HepG2 (cell line): ENCODE measurements around the gene DYNC2H1. TPM values are rescaled to one million over a fixed set of nuclear protein-coding genes. Genes with fewer than 3 reads are reported as not detected.

Experiments
- ATF1 ChIP-seq: IDR thresholded peaks from 2 replicates; pipeline ENCODE4 v1.6.1; 2016; ENCODE audit warnings: mild to moderate bottlenecking, control low read depth
- ATRX ChIP-seq: sonication (generic); formaldehyde crosslinking; IDR thresholded peaks from 2 replicates; pipeline ENCODE4 v1.4.0; 2020; ENCODE audit warnings: missing genetic modification reagents, borderline replicate concordance
- CBX5 ChIP-seq: sonication (generic); formaldehyde crosslinking; IDR thresholded peaks from 2 replicates; pipeline ENCODE4 v1.4.0; 2020; ENCODE audit warnings: missing genetic modification reagents, borderline replicate concordance
- CEBPB ChIP-seq: IDR thresholded peaks from 2 replicates; pipeline ENCODE4 v1.6.1; 2011; ENCODE audit warnings: low read depth, low read length, improper control_type of control experiment, borderline replicate concordance
- CEBPG ChIP-seq: IDR thresholded peaks from 2 replicates; pipeline ENCODE4 v1.6.1; 2016
- ETV5 ChIP-seq: IDR thresholded peaks from 2 replicates; pipeline ENCODE4 v1.6.1; 2018; ENCODE audit warnings: missing biosample characterization, missing genetic modification reagents, inconsistent platforms, borderline replicate concordance
- FOXC1 ChIP-seq: sonication (generic); formaldehyde crosslinking; IDR thresholded peaks from 2 replicates; pipeline ENCODE4 v1.8.0; 2022; ENCODE audit warnings: mild to moderate bottlenecking, missing genetic modification reagents, borderline replicate concordance
- FOXO1 ChIP-seq: sonication (generic); formaldehyde crosslinking; IDR thresholded peaks from 2 replicates; pipeline ENCODE4 v1.4.0; 2020; ENCODE audit warnings: missing genetic modification reagents
- HNRNPH1 ChIP-seq: fragments of 200-400 bp; formaldehyde crosslinking; optimal IDR thresholded peaks from 2 replicates; pipeline ENCODE3; 2017; ENCODE audit warnings: mild to moderate bottlenecking, low read depth, low read length
- HNRNPK ChIP-seq: fragments of 200-400 bp; formaldehyde crosslinking; IDR thresholded peaks from 2 replicates; pipeline ENCODE4 v1.6.1; 2018; ENCODE audit warnings: low read length, low read depth, moderate library complexity, mild to moderate bottlenecking; ENCODE audit not compliant: poor library complexity, severe bottlenecking
- KDM2A ChIP-seq: sonication (generic); formaldehyde crosslinking; IDR thresholded peaks from 2 replicates; pipeline ENCODE4 v1.4.0; 2020; ENCODE audit warnings: low read depth, missing genetic modification reagents, borderline replicate concordance
- KLF15 ChIP-seq: sonication (generic); formaldehyde crosslinking; IDR thresholded peaks from 2 replicates; pipeline ENCODE4 v1.8.1; 2023; ENCODE audit warnings: borderline replicate concordance, mild to moderate bottlenecking, inconsistent platforms, missing genetic modification reagents, mixed read lengths
- KMT2B ChIP-seq: IDR thresholded peaks from 2 replicates; pipeline ENCODE4 v1.6.1; 2016; ENCODE audit warnings: missing genetic modification reagents, missing compliant biosample characterization
- MED8 ChIP-seq: sonication (generic); formaldehyde crosslinking; IDR thresholded peaks from 2 replicates; pipeline ENCODE4 v1.8.1; 2023; ENCODE audit warnings: mild to moderate bottlenecking, missing genetic modification reagents; ENCODE audit not compliant: insufficient replicate concordance
- MIER2 ChIP-seq: IDR thresholded peaks from 2 replicates; pipeline ENCODE4 v1.6.1; 2016; ENCODE audit warnings: missing biosample characterization, missing genetic modification reagents
- MYC ChIP-seq: sonication (generic); formaldehyde crosslinking; IDR thresholded peaks from 2 replicates; pipeline ENCODE4 v1.9.0; 2021; ENCODE audit warnings: missing genetic modification reagents, borderline replicate concordance
- NCOA5 ChIP-seq: sonication (generic); formaldehyde crosslinking; IDR thresholded peaks from 2 replicates; pipeline ENCODE4 v1.4.0; 2020; ENCODE audit warnings: missing genetic modification reagents
- PHF20 ChIP-seq: sonication (generic); formaldehyde crosslinking; IDR thresholded peaks from 2 replicates; pipeline ENCODE4 v1.5.0; 2020; ENCODE audit warnings: mild to moderate bottlenecking, missing genetic modification reagents
- PRMT3 ChIP-seq: sonication (generic); formaldehyde crosslinking; IDR thresholded peaks from 2 replicates; pipeline ENCODE4 v1.8.1; 2022; ENCODE audit warnings: low read depth, mild to moderate bottlenecking, moderate library complexity, missing genetic modification reagents, borderline replicate concordance
- RORA ChIP-seq: sonication (generic); formaldehyde crosslinking; IDR thresholded peaks from 2 replicates; pipeline ENCODE4 v1.5.0; 2020; ENCODE audit warnings: mild to moderate bottlenecking, missing genetic modification reagents, moderate library complexity
- TCF12 ChIP-seq, 2 experiments: fragments of 450-650 bp in 1 of 2; sonication (generic) in 1 of 2; formaldehyde crosslinking in 1 of 2; IDR thresholded peaks; 2 replicates each; pipeline versions ENCODE4 v1.6.1 to v1.8.0; 2017 to 2022; ENCODE audit warnings: antibody characterized with exemption in 1 of 2, mild to moderate bottlenecking in 1 of 2, missing genetic modification reagents in 1 of 2, moderate library complexity in 1 of 2
- WIZ ChIP-seq: sonication (generic); formaldehyde crosslinking; IDR thresholded peaks from 2 replicates; pipeline ENCODE4 v1.5.1; 2020; ENCODE audit warnings: mild to moderate bottlenecking, missing genetic modification reagents
- XRCC5 ChIP-seq: fragments of 200-400 bp; formaldehyde crosslinking; optimal IDR thresholded peaks from 2 replicates; pipeline ENCODE3; 2017; ENCODE audit warnings: mild to moderate bottlenecking, low read length
- ZC3H4 ChIP-seq: sonication (generic); formaldehyde crosslinking; IDR thresholded peaks from 2 replicates; pipeline ENCODE4 v1.4.0; 2020; ENCODE audit warnings: missing genetic modification reagents, borderline replicate concordance
- ZNF143 ChIP-seq: sonication (generic); formaldehyde crosslinking; IDR thresholded peaks from 2 replicates; pipeline ENCODE4 v1.4.0; 2020; ENCODE audit warnings: missing genetic modification reagents
- ZNF234 ChIP-seq: sonication (generic); formaldehyde crosslinking; conservative IDR thresholded peaks from 2 replicates; pipeline ENCODE4 v1.5.1; 2020; ENCODE audit warnings: mild to moderate bottlenecking, missing genetic modification reagents
- ZNF572 ChIP-seq: sonication (generic); formaldehyde crosslinking; IDR thresholded peaks from 2 replicates; pipeline ENCODE4 v1.5.1; 2020; ENCODE audit warnings: mild to moderate bottlenecking, missing genetic modification reagents
- ZNF577 ChIP-seq: sonication (generic); formaldehyde crosslinking; IDR thresholded peaks from 2 replicates; pipeline ENCODE4 v1.4.0; 2020; ENCODE audit warnings: mild to moderate bottlenecking, low read depth, missing genetic modification reagents, borderline replicate concordance
- ZNF598 ChIP-seq: sonication (generic); formaldehyde crosslinking; IDR thresholded peaks from 2 replicates; pipeline ENCODE4 v1.5.1; 2020; ENCODE audit warnings: mild to moderate bottlenecking, missing genetic modification reagents, borderline replicate concordance
- ZNF629 ChIP-seq: sonication (generic); formaldehyde crosslinking; conservative IDR thresholded peaks from 2 replicates; pipeline ENCODE4 v1.5.0; 2020; ENCODE audit warnings: missing genetic modification reagents
- polyA plus RNA-seq, 8 experiments: library from polyadenylated mRNA; depleted of rRNA in 3 of 8; stranded (reverse) in 7 of 8; unstranded in 1 of 8; fragments of >200 nt; fragmentation: Illumina TruSeq in 4 of 8; extraction: Trizol in 4 of 8; gene quantifications; 2 replicates each; pipeline versions ENCODE4 v1.2.1 to v1.2.3, GENCODE V29; 2011 to 2016; ENCODE audit warnings: low read depth in 4 of 8, missing spikeins in 1 of 8, mixed read lengths in 1 of 8; ENCODE audit not compliant: insufficient read depth in 1 of 8
- total RNA-seq, 5 experiments: library from RNA; depleted of rRNA; stranded (reverse); fragments of >200 nt; fragmentation: Illumina TruSeq; extraction: Trizol; gene quantifications; 2 replicates each; pipeline ENCODE4 v1.2.3, GENCODE V29; 2016; ENCODE audit warnings: low read depth in 1 of 5
- TF ChIP-seq, protein P1 (sequence below): sonication (generic); formaldehyde crosslinking; IDR thresholded peaks from 2 replicates; pipeline ENCODE4 v1.4.0; 2020; ENCODE audit warnings: missing genetic modification reagents
- TF ChIP-seq, protein P2 (sequence below), 2 experiments: fragments of 450-650 bp in 1 of 2; sonication (generic) in 1 of 2; formaldehyde crosslinking; IDR thresholded peaks; 2 replicates each; pipeline versions ENCODE4 v1.5.0 to v1.8.0; 2020 to 2022; ENCODE audit warnings: mild to moderate bottlenecking in 1 of 2, missing genetic modification reagents in 1 of 2

The DYNC2H1 gene
- total and polyA plus RNA-seq, 2 of the 13 experiments (the other 11 are each of a cell fraction or from before 2014, with no cell fraction given), result 0.49 to 0.66 TPM

- TF ChIP-seq KMT2B (CRISPR knock-in tag) (peak; percentile 98), ZNF577 (CRISPR knock-in tag) (no peak), CEBPB (peak; percentile 99), NCOA5 (CRISPR knock-in tag) (no peak), ATF1 (CRISPR knock-in tag) (peak; percentile 81), CBX5 (peak; percentile 92; the same call in 1 of the 2 replicates), HNRNPK (peak; percentile 53), ATRX (no peak), XRCC5 (peak; percentile 57), HNRNPH1 (no peak), PRMT3 (no peak), ZNF143 (peak; percentile 51; the same call in 1 of the 2 replicates), FOXO1 (CRISPR knock-in tag) (peak; percentile 57; the same call in 1 of the 2 replicates), ZNF629 (CRISPR knock-in tag) (no peak), ZNF598 (CRISPR knock-in tag) (peak; percentile 76; the same call in 1 of the 2 replicates), CEBPG (CRISPR knock-in tag) (peak; percentile 98), ZC3H4 (CRISPR knock-in tag) (no peak), MYC (CRISPR knock-in tag) (peak; percentile 24), WIZ (CRISPR knock-in tag) (peak; percentile 84), PHF20 (peak; percentile 94), MED8 (CRISPR knock-in tag) (peak; percentile 18), ETV5 (CRISPR knock-in tag) (peak; percentile 76), KDM2A (CRISPR knock-in tag) (peak; percentile 93), ZNF572 (CRISPR knock-in tag) (no peak), RORA (CRISPR knock-in tag) (no peak), KLF15 (peak; percentile 30; the same call in 1 of the 2 replicates), TCF12 (IDR thresholded peaks at IDR 0.05) (no peak), TCF12 (CRISPR knock-in tag; IDR thresholded peaks at IDR 0.05) (no peak), MIER2 (0 out of 2 replicates have a peak, but pooled peaks have one; percentile 11), ZNF234 (CRISPR knock-in tag) (no peak), FOXC1 (peak; percentile 46; the same call in 1 of the 2 replicates)
- TF ChIP-seq, protein P1, sequence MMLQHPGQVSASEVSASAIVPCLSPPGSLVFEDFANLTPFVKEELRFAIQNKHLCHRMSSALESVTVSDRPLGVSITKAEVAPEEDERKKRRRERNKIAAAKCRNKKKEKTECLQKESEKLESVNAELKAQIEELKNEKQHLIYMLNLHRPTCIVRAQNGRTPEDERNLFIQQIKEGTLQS, result peak; percentile 86
- TF ChIP-seq, protein P2, sequence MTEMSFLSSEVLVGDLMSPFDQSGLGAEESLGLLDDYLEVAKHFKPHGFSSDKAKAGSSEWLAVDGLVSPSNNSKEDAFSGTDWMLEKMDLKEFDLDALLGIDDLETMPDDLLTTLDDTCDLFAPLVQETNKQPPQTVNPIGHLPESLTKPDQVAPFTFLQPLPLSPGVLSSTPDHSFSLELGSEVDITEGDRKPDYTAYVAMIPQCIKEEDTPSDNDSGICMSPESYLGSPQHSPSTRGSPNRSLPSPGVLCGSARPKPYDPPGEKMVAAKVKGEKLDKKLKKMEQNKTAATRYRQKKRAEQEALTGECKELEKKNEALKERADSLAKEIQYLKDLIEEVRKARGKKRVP (CRISPR knock-in tag; IDR thresholded peaks at IDR 0.05), result peak in 1 of 2 experiments; percentile 96; a peak in 2 of 4 replicates
These were observed 17.3 kb upstream of the DYNC2H1 start, which contains the start of gene DCUN1D5 (continued) for GRCh38 chr11:103091801-103092524.
